H1 (cell line): ENCODE measurements around the gene RNASE12. TPM values are rescaled to one million over a fixed set of nuclear protein-coding genes. Genes with fewer than 3 reads are reported as not detected.
A peak's percentile ranks its signal among the peaks of the same experiment; 100 is the strongest.

ENCODE experiments used
- CTCF ChIA-PET: fragments of 300-600 bp; sonication (Branson Sonifier 250); formaldehyde crosslinking; loops from one replicate; lab custom pipeline; 2021; ENCODE audit not compliant: partially characterized antibody; lab: Charles Lee
- POLR2A ChIA-PET: fragments of 300-600 bp; sonication (Branson Sonifier 250); formaldehyde crosslinking; loops from one replicate; lab custom pipeline; 2021; ENCODE audit warnings: inconsistent platforms; ENCODE audit not compliant: partially characterized antibody; lab: Charles Lee
- DNase-seq, 2 experiments: peaks; one replicate each; pipeline versions ENCODE4 v3.0.0 to v3.0.0-alpha.2; 2010 to 2022; ENCODE audit warnings: low spot score in 2 of 2, low read depth in 1 of 2, mixed read lengths in 1 of 2
- FAIRE-seq: peaks from 2 replicates; lab custom pipeline; 2011; peaks lifted over from hg19 to GRCh38; lab: Jason Lieb, UNC
- H2AFZ ChIP-seq: 2 replicates; pipeline ENCODE4 v1.8.1; 2012; ENCODE audit warnings: low read length, inconsistent platforms
- H2AK5ac ChIP-seq: 2 replicates; pipeline ENCODE4 v1.6.1; 2013; ENCODE audit warnings: low read depth, low read length
- H2BK120ac ChIP-seq: replicated peaks from 2 replicates; pipeline ENCODE3; 2013; ENCODE audit warnings: low read depth, low read length, inconsistent platforms
- H2BK12ac ChIP-seq: 2 replicates; pipeline ENCODE4 v1.6.1; 2013; ENCODE audit warnings: low read depth, low read length
- H2BK15ac ChIP-seq: 2 replicates; pipeline ENCODE4 v1.6.1; 2013; ENCODE audit warnings: low read length
- H2BK20ac ChIP-seq: 2 replicates; pipeline ENCODE4 v1.6.1; 2013; ENCODE audit warnings: low read length
- H2BK5ac ChIP-seq: 2 replicates; pipeline ENCODE4 v1.6.1; 2013; ENCODE audit warnings: low read depth, low read length
- H3K14ac ChIP-seq: 2 replicates; pipeline ENCODE4 v1.6.1; 2013; ENCODE audit warnings: inconsistent platforms; ENCODE audit not compliant: insufficient read length
- H3K18ac ChIP-seq: 2 replicates; pipeline ENCODE4 v1.6.1; 2013; ENCODE audit warnings: low read length; ENCODE audit errors: extremely low read depth
- H3K23ac ChIP-seq: 2 replicates; pipeline ENCODE4 v1.6.1; 2013; ENCODE audit warnings: inconsistent platforms; ENCODE audit not compliant: insufficient read length
- H3K23me2 ChIP-seq: 2 replicates; pipeline ENCODE4 v1.6.1; 2013; ENCODE audit warnings: low read depth, low read length
- H3K27ac ChIP-seq: 2 replicates; pipeline ENCODE4 v1.6.1; 2011; ENCODE audit warnings: low read depth, low read length, inconsistent platforms
- H3K27me3 ChIP-seq, 4 experiments: replicated peaks in 1 of 4; 1 replicate in 1 of 4; 2 replicates in 3 of 4; pipeline versions ENCODE4 v1.6.1 to v1.8.1; 2011 to 2013; ENCODE audit warnings: low read length in 3 of 4, mild to moderate bottlenecking in 3 of 4, inconsistent platforms in 2 of 4, mixed read lengths in 2 of 4, moderate library complexity in 1 of 4; ENCODE audit not compliant: control insufficient read depth in 3 of 4, insufficient read depth in 3 of 4; ENCODE audit errors: extremely low read depth in 1 of 4
- H3K36me3 ChIP-seq, 4 experiments: 2 replicates each; pipeline versions ENCODE4 v1.6.1 to v1.8.1; 2011 to 2013; ENCODE audit warnings: mild to moderate bottlenecking in 4 of 4, low read length in 3 of 4, moderate library complexity in 2 of 4, control low read depth in 1 of 4, inconsistent platforms in 1 of 4; ENCODE audit not compliant: insufficient read depth in 4 of 4, control insufficient read depth in 2 of 4
- H3K4ac ChIP-seq: replicated peaks from 2 replicates; pipeline ENCODE3; 2013; ENCODE audit warnings: low read length, low read depth, mixed read lengths, inconsistent platforms; ENCODE audit not compliant: insufficient read length
- H3K4me1 ChIP-seq, 4 experiments: replicated peaks in 1 of 4; 1 replicate in 1 of 4; 2 replicates in 3 of 4; pipeline versions ENCODE4 v1.6.1 to v1.8.1; 2011 to 2013; ENCODE audit warnings: low read length in 3 of 4, inconsistent platforms in 2 of 4, mixed read lengths in 1 of 4; ENCODE audit not compliant: insufficient read depth in 4 of 4, control insufficient read depth in 3 of 4
- H3K4me2 ChIP-seq, 2 experiments: 2 replicates each; pipeline versions ENCODE4 v1.6.1 to v1.8.1; 2011 to 2013; ENCODE audit warnings: low read depth in 2 of 2, low read length in 2 of 2, control low read depth in 1 of 2, inconsistent platforms in 1 of 2, mild to moderate bottlenecking in 1 of 2; ENCODE audit not compliant: insufficient read depth in 1 of 2
- H3K4me3 ChIP-seq, 4 experiments: fragments of 200-600, 300-600 bp in 1 of 4; sonication (generic), shearing (Covaris generic), sonication (Bioruptor Twin) in 1 of 4; 2 replicates each; pipeline versions ENCODE4 v1.5.1 to v1.8.1; 2011 to 2016; ENCODE audit warnings: low read length in 4 of 4, low read depth in 3 of 4, control low read depth in 2 of 4, inconsistent platforms in 2 of 4, mild to moderate bottlenecking in 2 of 4, mixed read lengths in 1 of 4, moderate library complexity in 1 of 4; ENCODE audit not compliant: insufficient read depth in 2 of 4; ENCODE audit errors: extremely low read depth in 1 of 4
- H3K56ac ChIP-seq: replicated peaks from 2 replicates; pipeline ENCODE3; 2013; ENCODE audit warnings: low read depth, mild to moderate bottlenecking, mixed read lengths, low read length, inconsistent platforms; ENCODE audit not compliant: insufficient read length
- H3K79me1 ChIP-seq: 2 replicates; pipeline ENCODE4 v1.6.1; 2013; ENCODE audit warnings: low read depth, low read length, control low read depth
- H3K79me2 ChIP-seq, 2 experiments: 2 replicates each; pipeline versions ENCODE4 v1.6.1 to v1.8.1; 2012 to 2013; ENCODE audit warnings: low read length in 2 of 2, mild to moderate bottlenecking in 2 of 2, inconsistent platforms in 1 of 2; ENCODE audit not compliant: insufficient read depth in 2 of 2, control insufficient read depth in 1 of 2
- H3K9ac ChIP-seq, 4 experiments: replicated peaks in 1 of 4; 1 replicate in 1 of 4; 2 replicates in 3 of 4; pipeline versions ENCODE4 v1.6.1 to v1.8.1; 2011 to 2013; ENCODE audit warnings: low read depth in 3 of 4, low read length in 3 of 4, control low read depth in 2 of 4, mild to moderate bottlenecking in 2 of 4, moderate library complexity in 2 of 4, inconsistent platforms in 1 of 4; ENCODE audit errors: extremely low read depth in 1 of 4
- H3K9me3 ChIP-seq, 2 experiments: 2 replicates each; pipeline versions ENCODE4 v1.6.1 to v1.8.1; 2012 to 2013; ENCODE audit warnings: mild to moderate bottlenecking in 2 of 2, moderate library complexity in 2 of 2, control low read depth in 1 of 2, inconsistent platforms in 1 of 2, low read depth in 1 of 2, low read length in 1 of 2, mixed read lengths in 1 of 2; ENCODE audit not compliant: insufficient read depth in 2 of 2
- H4K20me1 ChIP-seq, 2 experiments: replicated peaks in 1 of 2; 2 replicates each; pipeline versions ENCODE3 to v1.8.1; 2011 to 2013; ENCODE audit warnings: inconsistent platforms in 2 of 2, low read length in 2 of 2, mild to moderate bottlenecking in 1 of 2; ENCODE audit not compliant: insufficient read depth in 2 of 2, control insufficient read depth in 1 of 2
- H4K5ac ChIP-seq: 2 replicates; pipeline ENCODE4 v1.6.1; 2013; ENCODE audit warnings: low read length, low read depth, mixed read lengths, inconsistent platforms; ENCODE audit not compliant: insufficient read length
- H4K8ac ChIP-seq: 2 replicates; pipeline ENCODE4 v1.8.0; 2013; ENCODE audit warnings: mild to moderate bottlenecking, moderate library complexity, low read length, inconsistent platforms; ENCODE audit not compliant: insufficient read depth; ENCODE audit errors: extremely low read depth
- H4K91ac ChIP-seq: replicated peaks from 2 replicates; pipeline ENCODE3; 2013; ENCODE audit warnings: low read length, mixed read lengths, inconsistent platforms; ENCODE audit not compliant: insufficient read length
- CTBP2 ChIP-seq: IDR thresholded peaks from 2 replicates; pipeline ENCODE4 v1.7.0; 2011; ENCODE audit warnings: borderline replicate concordance, mild to moderate bottlenecking, moderate library complexity, mixed read lengths, low read length; ENCODE audit not compliant: insufficient read depth, insufficient read length
- EGR1 ChIP-seq: IDR thresholded peaks from 2 replicates; pipeline ENCODE4 v1.6.1; 2011; ENCODE audit warnings: low read depth, low read length, borderline replicate concordance
- EZH2 ChIP-seq: fragments of 200-600 bp; sonication (generic); IDR thresholded peaks from 2 replicates; pipeline ENCODE4 v1.7.1; 2012; ENCODE audit warnings: low read depth, mild to moderate bottlenecking, moderate library complexity, low read length, inconsistent platforms; ENCODE audit not compliant: severe bottlenecking
- HDAC6 ChIP-seq: IDR thresholded peaks from one replicate; pipeline ENCODE4 v1.7.1; 2012; ENCODE audit warnings: low read depth, mild to moderate bottlenecking, inconsistent platforms, low read length, moderate library complexity
- JUND ChIP-seq: IDR thresholded peaks from 2 replicates; pipeline ENCODE4 v1.6.1; 2011; ENCODE audit warnings: mild to moderate bottlenecking, improper control_type of control experiment, low read length
- POU5F1 ChIP-seq: IDR thresholded peaks from 2 replicates; pipeline ENCODE4 v1.6.1; 2011; ENCODE audit warnings: low read depth, mild to moderate bottlenecking, low read length, moderate library complexity
- RAD21 ChIP-seq, 2 experiments: IDR thresholded peaks in 1 of 2; conservative IDR thresholded peaks in 1 of 2; 2 replicates each; pipeline ENCODE4 v1.6.1; 2011; ENCODE audit warnings: low read depth in 2 of 2, low read length in 2 of 2, improper control_type of control experiment in 1 of 2, inconsistent platforms in 1 of 2, mild to moderate bottlenecking in 1 of 2, moderate library complexity in 1 of 2
- RNF2 ChIP-seq: fragments of 200-900, 300-1000 bp; sonication (generic); IDR thresholded peaks from 2 replicates; pipeline ENCODE4 v1.7.1; 2016; ENCODE audit warnings: borderline replicate concordance, low read depth, mild to moderate bottlenecking, antibody characterized with exemption, low read length; ENCODE audit not compliant: poor library complexity, severe bottlenecking; ENCODE audit errors: missing control alignments
- SIRT6 ChIP-seq: IDR thresholded peaks from one replicate; pipeline ENCODE4 v1.7.1; 2012; ENCODE audit warnings: low read length, inconsistent platforms
- TEAD4 ChIP-seq: IDR thresholded peaks from 2 replicates; pipeline ENCODE4 v1.6.1; 2012; ENCODE audit warnings: low read depth, low read length, inconsistent platforms, mixed read lengths
- WGBS, 2 experiments: shearing (Covaris generic) in 1 of 2; methylation state at CpG; one replicate each; pipeline versions ENCODE4 v1.1.6 to v1.1.7; 2013 to 2015; ENCODE audit warnings: low lambda C conversion rate in 2 of 2, mixed read lengths in 2 of 2, inconsistent platforms in 1 of 2, low coverage in 1 of 2, missing lambda C conversion rate in 1 of 2; ENCODE audit not compliant: insufficient replicate concordance in 2 of 2, insufficient coverage in 1 of 2, insufficient read length in 1 of 2; ENCODE audit errors: extremely low coverage in 1 of 2, missing lambda C conversion rate in 1 of 2; 5-methylcytosine and 5-hydroxymethylcytosine counted together
- polyA plus RNA-seq, 7 experiments: library from polyadenylated mRNA; depleted of rRNA in 3 of 7; stranded (reverse) in 5 of 7; unstranded in 2 of 7; fragments of >200 nt in 5 of 7; fragments of 200-250 nt in 2 of 7; gene quantifications; 1 replicate in 5 of 7; 2 replicates in 1 of 7; 4 replicates in 1 of 7; pipeline versions ENCODE4 v1.2.1 to v1.2.3, GENCODE V29; 2011 to 2013; ENCODE audit warnings: missing spikeins in 2 of 7, mixed read lengths in 2 of 7
- total RNA-seq: library from RNA; stranded (reverse); fragmentation: NEBNext Ultra II Directional; extraction: Animal tissue kit (Norgen Biotek cat#: 25700); gene quantifications from 2 replicates; pipeline ENCODE4 v1.2.1, GENCODE V29; 2021

The RNASE12 gene
- total and polyA plus RNA-seq, 2 of the 8 experiments (the other 6 are each of a cell fraction or from before 2014, with no cell fraction given) = not detected

- peak in 1 of 2 experiments; percentile 72 for DNase-seq
- H3K56ac ChIP-seq = no peak overlapping the region
- no peak overlapping the region for H2BK15ac ChIP-seq
- no peak overlapping the region for H3K18ac ChIP-seq
- no peaks in the 10 kb centered on the region for H3K79me2 ChIP-seq
- no peak overlapping the region for H2AK5ac ChIP-seq
- H3K9me3 ChIP-seq = no peaks in the 10 kb centered on the region
- H2BK5ac ChIP-seq = peak overlapping the region; percentile 4; the same call in 1 of the 2 replicates
- H2AFZ ChIP-seq = peak overlapping the region; percentile 77; the same call in 1 of the 2 replicates
- FAIRE-seq = no peak
- peak overlapping the region; percentile 77; the same call in 1 of the 2 replicates for H2BK12ac ChIP-seq
- H2BK120ac ChIP-seq = no peak overlapping the region
- H3K4me1 ChIP-seq = peaks cover 0 to 2% (median 0%) of the 10 kb centered on the region in 4 experiments; a peak in 2 of 7 replicates
- H3K14ac ChIP-seq = no peak overlapping the region
- no peaks in the 10 kb centered on the region for H3K27me3 ChIP-seq
- POLR2A ChIA-PET = interaction anchor here (0.6 to 7.8 kb wide), 6 partner anchors 9 to 300 kb away, joined by 3 to 49 read pairs (median 4); partner anchors contain the start of genes APEX1, OSGEP and PNP
- H2BK20ac ChIP-seq = peak overlapping the region; percentile 17; the same call in 1 of the 2 replicates
- CTCF ChIA-PET = interaction anchor here (0.6 to 8.9 kb wide), 37 partner anchors 9 to 280 kb away, joined by 3 to 114 read pairs (median 4); partner anchors contain the start of genes APEX1, PNP, RNASE11 and RNASE12
- WGBS, 2 experiments = 48% methylated on average over 8 of the region's 8 CpGs; no CpG with 5 or more reads in 1 of the 2 experiments
- H4K5ac ChIP-seq = peak overlapping the region; percentile 20
- no peak overlapping the region for H4K8ac ChIP-seq
- no peak overlapping the region for H3K4ac ChIP-seq
- no peaks in the 10 kb centered on the region for H3K23me2 ChIP-seq
- no peak overlapping the region for H3K4me2 ChIP-seq
- H4K20me1 ChIP-seq = no peaks in the 10 kb centered on the region
- no peaks in the 10 kb centered on the region for H3K79me1 ChIP-seq
- no peak overlapping the region for H4K91ac ChIP-seq
- no peak overlapping the region for H3K23ac ChIP-seq
- H3K36me3 ChIP-seq = no peaks in the 10 kb centered on the region
- no peak overlapping the region for H3K4me3 ChIP-seq
- no peak overlapping the region for H3K27ac ChIP-seq
- no peak overlapping the region for H3K9ac ChIP-seq
- peak; percentile 71; the same call in 1 of the 2 replicates for TF ChIP-seq EGR1
- 0 out of 2 replicates have a peak, but pooled peaks have one; percentile 11 for TF ChIP-seq TEAD4
- no peak for TF ChIP-seq SIRT6
- TF ChIP-seq JUND = peak; percentile 42; the same call in 1 of the 2 replicates
- no peak for TF ChIP-seq POU5F1
- TF ChIP-seq HDAC6 = no peak
- TF ChIP-seq EZH2 = no peak
- no peak for TF ChIP-seq CTBP2
- no peak for TF ChIP-seq RNF2
- TF ChIP-seq RAD21 (IDR thresholded peaks at IDR 0.05 in 1 of 2, conservative IDR thresholded peaks at IDR 0.05 in 1 of 2; ENCODE audit: low read depth in 2 of 2, low read length in 2 of 2) = peak; percentile 97 to 98
Measured at GRCh38 chr14:20606190-20606901, 15.2 kb upstream of the RNASE12 start.
